ENCODE data around the gene TBC1D3D.
"Not testable (repeated sequence)": the region's sequence is repeated elsewhere in the genome, so short reads cannot be mapped to it uniquely, and the experiment has no call there.

TBC1D3D gene

GRCh38 chr17:38003676-38004075 lies at the start of gene TBC1D3D:
Gene TBC1D3D, plus strand, starts transcription at chr17:38003976. Its CDS starts 1,585 bp downstream, at chr17:38005561.
- DNase-seq (ENCODE audit: low read depth in 2 of 2): not testable (repeated sequence)

DNA sequence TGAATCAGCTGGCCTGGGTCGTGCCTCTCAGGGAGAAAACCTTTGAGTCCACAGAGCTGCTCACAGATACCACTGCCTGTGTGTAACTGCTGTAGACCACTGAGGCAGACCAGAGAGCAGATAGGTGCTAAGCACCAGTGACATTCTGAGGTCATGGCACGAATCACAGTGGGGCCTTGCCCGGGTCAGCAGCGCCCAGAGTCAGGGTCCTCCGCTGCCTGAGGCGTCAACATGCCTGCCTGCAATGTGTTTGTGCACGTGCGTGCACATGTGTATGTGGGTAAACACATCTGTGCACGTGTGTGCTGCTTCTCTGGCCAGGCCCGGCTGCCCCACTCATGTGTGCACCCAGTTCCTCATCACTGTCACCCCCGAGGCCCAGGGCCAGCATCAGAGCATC lies 14.8 kb upstream of the TBC1D3D start, which contains the start of gene TBC1D3L:
Gene TBC1D3L, minus strand, starts transcription at position 101 of the 400 bp plus-strand sequence. CDS start 1,540 bp downstream, outside the sequence.
- not testable (repeated sequence) for DNase-seq (ENCODE audit: low read depth in 2 of 2)
